Adrenal gland (tissue), 12 donors: ENCODE results near the gene PRPF39. TPM values are rescaled to one million over a fixed set of nuclear protein-coding genes. Genes with fewer than 3 reads are reported as not detected.

Source experiments
- DNase-seq, 7 donors: peaks; one replicate each; pipeline ENCODE4 v3.0.0-alpha.2; 2019 to 2020
- H3K27ac ChIP-seq, 5 donors: fragments of 200-600 bp; sonication (generic) in 4 of 5; 1 replicate in 3 of 5; 2 replicates in 2 of 5; pipeline versions ENCODE4 v1.5.1 to v1.8.0; 2016 to 2020; ENCODE audit warnings: mild to moderate bottlenecking in 1 of 5
- H3K27me3 ChIP-seq: fragments of 200-600 bp; 2 replicates; pipeline ENCODE4 v1.8.0; 2021
- H3K36me3 ChIP-seq, 2 donors: fragments of 200-600 bp; replicated peaks in 1 of 2; 1 replicate in 1 of 2; 2 replicates in 1 of 2; pipeline versions ENCODE4 v1.5.1 to v1.8.0; 2018 to 2022
- H3K4me1 ChIP-seq, 2 donors: fragments of 200-600 bp; replicated peaks in 1 of 2; 1 replicate in 1 of 2; 2 replicates in 1 of 2; pipeline versions ENCODE4 v1.5.1 to v1.8.0; 2018 to 2021
- H3K4me3 ChIP-seq, 4 donors: fragments of 200-600 bp; sonication (generic) in 3 of 4; one replicate each; pipeline ENCODE4 v1.5.1; 2016 to 2018
- H3K9me3 ChIP-seq, 3 donors: fragments of 200-600 bp; sonication (generic) in 1 of 3; replicated peaks in 1 of 3; 1 replicate in 2 of 3; 2 replicates in 1 of 3; pipeline versions ENCODE4 v1.5.1 to v1.8.0; 2016 to 2021
- CTCF ChIP-seq, 6 experiments: fragments of 450-650 bp in 4 of 6; fragments of 200-600 bp in 2 of 6; sonication (generic) in 1 of 6; IDR thresholded peaks; 1 replicate in 5 of 6; 2 replicates in 1 of 6; pipeline versions ENCODE4 v1.5.1 to v1.8.0; 2016 to 2021; ENCODE audit warnings: antibody characterized with exemption in 6 of 6, mild to moderate bottlenecking in 2 of 6, moderate library complexity in 1 of 6
- POLR2A ChIP-seq, 2 donors: fragments of 450-650 bp; IDR thresholded peaks; one replicate each; pipeline ENCODE4 v1.6.1; 2017; ENCODE audit warnings: antibody characterized with exemption in 2 of 2, mild to moderate bottlenecking in 2 of 2, moderate library complexity in 1 of 2
- WGBS, 4 donors: extraction: QIAGEN DNeasy Blood & Tissue Kit in 2 of 4; methylation state at CpG; one replicate each; pipeline versions ENCODE4 v1.1.5 to v1.1.7; 2013 to 2017; 5-methylcytosine and 5-hydroxymethylcytosine counted together
- intact Hi-C, 2 donors: fragments of 100-400 bp; cut with DNase I; formaldehyde crosslinking; loops; one replicate each; pipeline versions ENCODE4 v1.14.1 to v1.15.0; 2022 to 2023
- polyA plus RNA-seq, 3 donors: library from polyadenylated mRNA; stranded (reverse); fragments of 200-250 nt in 2 of 3; fragments of 350-450 nt in 1 of 3; fragmentation: Illumina TruSeq in 1 of 3; extraction: RNeasy Lipid Tissue Mini Kit (QIAGEN cat#74804) in 1 of 3; gene quantifications; one replicate each; pipeline ENCODE4 v1.2.3, GENCODE V29; 2013 to 2014
- total RNA-seq, 9 donors: library from RNA; depleted of rRNA in 4 of 9; stranded (reverse); fragments of >200 nt in 4 of 9; fragments of 120-200 nt in 1 of 9; fragmentation: NEBNext Ultra II Directional in 1 of 9; extraction: Animal tissue kit (Norgen Biotek cat#: 25700) in 1 of 9; gene quantifications; one replicate each; pipeline versions ENCODE4 v1.1.0 to v1.2.4, GENCODE V29; 2013 to 2023
- donor health status: healthy with polysubstance abuse.
- donor health status: Bipolar disorder and iron deficiency.
- donor health status: DM: yes; HTN: yes; CAD: no.
- donor health status: DM: no; HTN: no; CAD: no.
- donor health status: DM: no; HTN: no; CAD: no.
- donor health status: DM: yes; HTN: yes; CAD: no.

Gene PRPF39
- total and polyA plus RNA-seq, 12 donors, result 6.5 to 76.0 (median 36.4) TPM

- 88 to 93% (median 90%) methylated on average over 6 of the region's 6 CpGs for WGBS, 4 donors
- no peaks in the 10 kb centered on the region for H3K4me1 ChIP-seq
- H3K36me3 ChIP-seq, result peaks cover 0 to 69% of the 10 kb centered on the region in 2 donors
- no peak for DNase-seq
- no peak overlapping the region for H3K4me3 ChIP-seq
- H3K27ac ChIP-seq, result no peak overlapping the region
- peaks cover 0 to 3% (median 0%) of the 10 kb centered on the region in 3 donors for H3K9me3 ChIP-seq
- intact Hi-C loops, result no loop called here
- H3K27me3 ChIP-seq, result no peaks in the 10 kb centered on the region
- TF ChIP-seq POLR2A (IDR thresholded peaks at IDR 0.05), result no peak
- TF ChIP-seq CTCF (IDR thresholded peaks at IDR 0.05), result no peak
Measured at GRCh38 chr14:45112896-45113781, 29.2 kb downstream of the PRPF39 start.

- 81 to 84% (median 82%) methylated on average over 3 of the region's 3 CpGs for WGBS, 4 donors
- intact Hi-C loops, result no loop called here
- no peak for DNase-seq
- no peak for TF ChIP-seq POLR2A (IDR thresholded peaks at IDR 0.05)
- no peak for TF ChIP-seq CTCF (IDR thresholded peaks at IDR 0.05)
- Histone ChIP-seq H3K9me3 (peaks cover 0 to 3% (median 0%) of the 10 kb centered on the region in 3 donors), H3K36me3 (peaks cover 0 to 69% of the 10 kb centered on the region in 2 donors), H3K4me3 (no peak overlapping the region), H3K27ac (no peak overlapping the region), H3K27me3 (no peaks in the 10 kb centered on the region), H3K4me1 (no peaks in the 10 kb centered on the region)
Measured at GRCh38 chr14:45114327-45114726, 30.4 kb downstream of the PRPF39 start.

DNA sequence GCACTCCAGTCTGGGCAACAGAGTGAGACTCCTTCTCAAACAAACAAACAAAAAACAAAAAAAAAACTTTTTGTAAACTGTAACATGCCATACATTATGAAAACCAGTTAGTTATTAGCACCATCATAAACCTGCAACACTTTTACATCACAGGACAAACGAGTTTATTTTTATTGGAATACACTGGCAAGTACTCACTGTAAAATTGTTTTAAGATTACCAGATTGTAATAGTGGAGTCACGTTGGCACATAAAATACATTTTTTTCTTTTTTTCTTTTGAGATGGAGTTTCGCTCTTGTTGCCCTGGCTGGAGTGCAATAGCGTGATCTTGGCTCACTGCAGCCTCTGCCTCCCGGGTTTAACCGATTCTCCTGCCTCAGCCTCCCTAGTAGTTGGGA, 34.7 kb downstream of the PRPF39 start:
- H3K36me3 ChIP-seq, result peaks cover 0 to 92% of the 10 kb centered on the region in 2 donors
- no peaks in the 10 kb centered on the region for H3K4me1 ChIP-seq
- H3K27me3 ChIP-seq, result no peaks in the 10 kb centered on the region

More for the DNA sequence above, 34.7 kb downstream of the PRPF39 start:
- H3K27ac ChIP-seq, result no peak overlapping the region
- intact Hi-C loops, result no loop called here
- no peak for DNase-seq
- no peak for TF ChIP-seq POLR2A (IDR thresholded peaks at IDR 0.05)
- no peak for TF ChIP-seq CTCF (IDR thresholded peaks at IDR 0.05)
- H3K9me3 ChIP-seq, result peaks cover 0 to 3% (median 0%) of the 10 kb centered on the region in 3 donors
- WGBS, 4 donors, result 92 to 95% (median 94%) methylated on average over 6 of the region's 6 CpGs
- H3K4me3 ChIP-seq, result no peak overlapping the region
